ENCODE results near the gene C19orf38. TPM values are rescaled to one million over a fixed set of nuclear protein-coding genes. Genes with fewer than 3 reads are reported as not detected.

The C19orf38 gene
- total RNA-seq, 1 experiment from 2014 or later: not detected

- TF ChIP-seq ZSCAN18 (CRISPR knock-in tag; IDR thresholded peaks at IDR 0.05): no peak
- TF ChIP-seq ZNF416 (CRISPR knock-in tag; IDR thresholded peaks at IDR 0.05): no peak
- no peak for TF ChIP-seq TCF7 (CRISPR knock-in tag; IDR thresholded peaks at IDR 0.05; ENCODE audit: low read depth)
- no peak for TF ChIP-seq ATF2 (CRISPR knock-in tag; IDR thresholded peaks at IDR 0.05; ENCODE audit: borderline replicate concordance, low read depth)
- TF ChIP-seq ZBTB21 (CRISPR knock-in tag; IDR thresholded peaks at IDR 0.05; ENCODE audit: borderline replicate concordance): no peak
- TF ChIP-seq SMAD3 (CRISPR knock-in tag; IDR thresholded peaks at IDR 0.05; ENCODE audit: borderline replicate concordance): no peak
- no peak for TF ChIP-seq ZNF263 (CRISPR knock-in tag; IDR thresholded peaks at IDR 0.05; ENCODE audit: low read depth)
- no peak for TF ChIP-seq STAT6 (CRISPR knock-in tag; conservative IDR thresholded peaks at IDR 0.05; ENCODE audit: low read depth)
- no peak for TF ChIP-seq ZNF512 (CRISPR knock-in tag; IDR thresholded peaks at IDR 0.05; ENCODE audit: borderline replicate concordance)
- no peak for TF ChIP-seq ELF4 (CRISPR knock-in tag; IDR thresholded peaks at IDR 0.05; ENCODE audit: low read depth)
Measured at GRCh38 chr19:10911579-10912363, 63.6 kb downstream of the C19orf38 start (continued).

GRCh38 chr19:10912619-10913018, 64.4 kb downstream of the C19orf38 start:
- no peaks in the 10 kb centered on the region for H3K27me3 Mint-ChIP-seq (ENCODE audit: low read depth)
- ChIA-PET POLR2A (interaction anchor here (0.8 kb wide), 1 partner anchor 24 kb away, joined by 6 read pairs; no protein-coding TSS in a partner anchor), CTCF (interaction anchor here (0.7 to 1.2 kb wide), 2 partner anchors 42 to 54 kb away, joined by 3 to 4 read pairs; no protein-coding TSS in a partner anchor)
- DNase-seq (ENCODE audit: low spot score) (no peak), ATAC-seq (no peak)
- no peak overlapping the region for H3K4me3 Mint-ChIP-seq
- no peaks in the 10 kb centered on the region for H3K4me1 Mint-ChIP-seq
- peaks cover 27% of the 10 kb centered on the region for H3K36me3 Mint-ChIP-seq
- no peaks in the 10 kb centered on the region for H3K9me3 Mint-ChIP-seq
- no peak overlapping the region for H3K27ac Mint-ChIP-seq
- TF ChIP-seq CDX4 (CRISPR knock-in tag; IDR thresholded peaks at IDR 0.05; ENCODE audit: borderline replicate concordance): no peak
- TF ChIP-seq MYBL2 (CRISPR knock-in tag; IDR thresholded peaks at IDR 0.05): no peak
- no peak for TF ChIP-seq MLX (CRISPR knock-in tag; IDR thresholded peaks at IDR 0.05)
- no peak for TF ChIP-seq PREB (CRISPR knock-in tag; IDR thresholded peaks at IDR 0.05; ENCODE audit: borderline replicate concordance)
- TF ChIP-seq ATF1 (CRISPR knock-in tag; IDR thresholded peaks at IDR 0.05): no peak
- no peak for TF ChIP-seq HMGXB4 (CRISPR knock-in tag; IDR thresholded peaks at IDR 0.05)
- no peak for TF ChIP-seq NR2C2 (CRISPR knock-in tag; IDR thresholded peaks at IDR 0.05)
- TF ChIP-seq GABPB1 (CRISPR knock-in tag; IDR thresholded peaks at IDR 0.05): no peak
- TF ChIP-seq ZNF671 (CRISPR knock-in tag; IDR thresholded peaks at IDR 0.05): no peak
- no peak for TF ChIP-seq NR3C1 (CRISPR knock-in tag; conservative IDR thresholded peaks at IDR 0.05; ENCODE audit: low read depth)
- no peak for TF ChIP-seq ATF6 (CRISPR knock-in tag; IDR thresholded peaks at IDR 0.05)

Measured in WTC11 (cell line).